ENCODE data around the gene BCO2. TPM values are rescaled to one million over a fixed set of nuclear protein-coding genes. Genes with fewer than 3 reads are reported as not detected.

BCO2 gene, protein sequence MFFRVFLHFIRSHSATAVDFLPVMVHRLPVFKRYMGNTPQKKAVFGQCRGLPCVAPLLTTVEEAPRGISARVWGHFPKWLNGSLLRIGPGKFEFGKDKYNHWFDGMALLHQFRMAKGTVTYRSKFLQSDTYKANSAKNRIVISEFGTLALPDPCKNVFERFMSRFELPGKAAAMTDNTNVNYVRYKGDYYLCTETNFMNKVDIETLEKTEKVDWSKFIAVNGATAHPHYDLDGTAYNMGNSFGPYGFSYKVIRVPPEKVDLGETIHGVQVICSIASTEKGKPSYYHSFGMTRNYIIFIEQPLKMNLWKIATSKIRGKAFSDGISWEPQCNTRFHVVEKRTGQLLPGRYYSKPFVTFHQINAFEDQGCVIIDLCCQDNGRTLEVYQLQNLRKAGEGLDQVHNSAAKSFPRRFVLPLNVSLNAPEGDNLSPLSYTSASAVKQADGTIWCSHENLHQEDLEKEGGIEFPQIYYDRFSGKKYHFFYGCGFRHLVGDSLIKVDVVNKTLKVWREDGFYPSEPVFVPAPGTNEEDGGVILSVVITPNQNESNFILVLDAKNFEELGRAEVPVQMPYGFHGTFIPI
- 10 to 100 TPM in 1 of 2 donors, 1 to 10 TPM in 1; 9.1 to 11.1 TPM for polyA plus RNA-seq

DNA sequence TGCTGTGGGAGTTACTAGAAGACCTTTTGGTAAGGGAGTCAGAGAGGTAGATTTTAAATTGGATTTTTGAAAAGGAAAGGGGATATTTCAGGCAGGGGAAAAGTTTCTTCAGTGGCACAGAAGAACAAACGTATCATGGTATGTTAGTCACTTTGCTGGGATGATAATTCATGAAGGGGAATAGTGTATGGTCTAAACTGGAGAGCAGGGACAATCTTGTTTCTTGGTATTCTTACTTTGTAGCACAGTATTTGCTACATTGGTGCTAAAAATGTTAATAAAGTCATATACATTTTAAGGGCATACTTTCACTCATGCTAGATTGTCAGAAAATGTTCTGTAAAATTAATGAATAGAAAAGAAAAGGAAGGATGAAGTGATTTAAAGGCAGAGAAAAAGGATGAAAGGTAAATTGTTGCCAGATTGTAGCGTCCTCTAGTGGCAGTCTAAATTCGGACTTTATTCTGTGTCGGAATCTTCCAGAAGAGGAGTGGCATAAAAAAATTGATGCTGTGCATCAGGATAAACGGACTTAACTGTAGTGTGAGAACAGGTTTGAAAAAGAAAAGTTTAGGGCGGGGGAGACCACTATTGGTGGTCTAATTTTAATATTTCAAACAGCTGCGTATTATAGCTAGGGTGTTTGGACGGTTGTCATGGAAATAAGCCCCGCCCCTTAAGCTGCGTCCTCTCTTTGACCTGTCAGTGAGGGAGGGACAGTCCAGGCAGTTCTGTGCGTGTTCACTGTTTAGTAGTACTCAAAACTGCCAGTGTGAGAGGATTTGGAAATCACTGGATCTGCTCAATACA, at the start of gene BCO2:
TSS of gene BCO2 (plus strand) at position 724 of the 810 bp plus-strand sequence. CDS start 90 bp downstream, outside the sequence.
- peak within 1 kb of the TSS; percentile 35 to 41 for H3K4me3 ChIP-seq (ENCODE audit: low read depth in 1 of 2, low read length in 2 of 2)
- H3K4me1 ChIP-seq (ENCODE audit: control insufficient read depth in 2 of 2, insufficient read depth in 2 of 2, low read length in 1 of 2), result no peaks in the 10 kb centered on the region
- peak within 1 kb of the TSS; percentile 29 to 74 for H3K27ac ChIP-seq (ENCODE audit: low read depth in 2 of 2, low read length in 1 of 2)
- H3K36me3 ChIP-seq (ENCODE audit: control insufficient read depth in 2 of 2, insufficient read depth in 2 of 2, low read length in 1 of 2), result no peaks in the 10 kb centered on the region
- H3K9me3 ChIP-seq (ENCODE audit: control insufficient read depth in 2 of 2, insufficient read depth in 1 of 2, low read depth in 1 of 2, low read length in 1 of 2), result no peaks in the 10 kb centered on the region
- 5 to 6% methylated on average over 11 of the region's 11 CpGs for WGBS, 2 donors
- no peaks in the 10 kb centered on the region for H3K27me3 ChIP-seq (ENCODE audit: control insufficient read depth in 1 of 2, insufficient read depth in 2 of 2, low read length in 2 of 2)

DNA sequence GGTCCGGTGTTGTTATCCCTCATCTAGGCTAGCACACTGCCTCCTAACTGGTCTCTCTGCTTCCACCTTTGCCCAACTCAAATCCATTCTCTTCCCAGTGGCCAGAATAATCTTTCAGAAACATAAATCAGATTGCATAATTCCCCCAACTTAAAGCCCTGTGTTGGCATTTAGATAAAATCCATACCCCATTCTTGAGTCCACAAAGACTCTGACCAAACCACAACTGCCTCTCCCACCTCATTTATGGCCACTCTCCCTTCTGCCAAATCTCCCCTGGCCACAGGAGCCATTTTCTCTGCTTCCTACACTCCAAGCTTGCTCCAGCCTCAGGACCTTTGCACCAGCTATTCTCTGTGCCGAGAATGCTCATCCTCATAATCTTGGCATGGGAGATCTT, 48.3 kb upstream of the BCO2 start:
- Histone ChIP-seq H3K9me3 (ENCODE audit: control insufficient read depth in 2 of 2, insufficient read depth in 1 of 2, low read depth in 1 of 2, low read length in 1 of 2) (no peaks in the 10 kb centered on the region), H3K27ac (ENCODE audit: low read depth in 2 of 2, low read length in 1 of 2) (peak overlapping the region in 1 of 2 donors; percentile 27), H3K27me3 (ENCODE audit: control insufficient read depth in 1 of 2, insufficient read depth in 2 of 2, low read length in 2 of 2) (no peaks in the 10 kb centered on the region), H3K4me3 (ENCODE audit: low read depth in 1 of 2, low read length in 2 of 2) (no peak overlapping the region), H3K36me3 (ENCODE audit: control insufficient read depth in 2 of 2, insufficient read depth in 2 of 2, low read length in 1 of 2) (no peaks in the 10 kb centered on the region), H3K4me1 (ENCODE audit: control insufficient read depth in 2 of 2, insufficient read depth in 2 of 2, low read length in 1 of 2) (peaks cover 0 to 2% of the 10 kb centered on the region in 2 donors)
- 95 to 97% methylated on average over 2 of the region's 2 CpGs for WGBS, 2 donors

DNA sequence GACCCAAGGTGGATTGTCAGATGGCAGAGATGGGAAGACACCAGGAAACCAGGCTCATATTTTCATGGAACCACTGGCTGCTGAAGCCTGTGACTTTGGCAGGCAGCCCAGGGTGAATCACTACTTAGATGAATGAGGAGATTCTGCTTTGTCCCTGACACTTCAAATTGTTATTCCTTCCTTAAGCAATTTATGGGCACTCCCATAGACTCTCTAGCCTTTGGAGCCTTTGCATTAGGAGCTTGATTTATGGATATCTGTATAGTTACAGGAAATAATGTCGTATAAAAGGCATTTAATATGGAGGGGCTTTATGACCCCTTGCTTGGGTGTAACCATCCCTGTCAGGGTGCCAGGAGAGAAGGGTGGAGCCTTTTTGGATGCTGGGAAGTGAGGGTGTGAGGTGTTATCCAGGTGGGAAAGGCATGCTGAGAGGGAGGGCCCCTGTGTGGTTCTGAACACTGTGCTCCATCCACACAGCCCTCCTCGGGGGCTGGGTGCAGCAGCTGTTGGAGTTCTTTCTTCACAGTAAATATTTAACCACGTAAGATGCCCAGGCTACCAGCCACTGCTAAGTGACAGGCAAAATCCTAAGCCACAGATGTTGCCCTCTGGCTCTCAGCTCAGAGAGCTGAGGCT, 46.7 kb upstream of the BCO2 start:
- Histone ChIP-seq H3K36me3 (ENCODE audit: control insufficient read depth in 2 of 2, insufficient read depth in 2 of 2, low read length in 1 of 2) (no peaks in the 10 kb centered on the region), H3K4me1 (ENCODE audit: control insufficient read depth in 2 of 2, insufficient read depth in 2 of 2, low read length in 1 of 2) (no peaks in the 10 kb centered on the region), H3K9me3 (ENCODE audit: control insufficient read depth in 2 of 2, insufficient read depth in 1 of 2, low read depth in 1 of 2, low read length in 1 of 2) (no peaks in the 10 kb centered on the region), H3K27me3 (ENCODE audit: control insufficient read depth in 1 of 2, insufficient read depth in 2 of 2, low read length in 2 of 2) (no peaks in the 10 kb centered on the region), H3K27ac (ENCODE audit: low read depth in 2 of 2, low read length in 1 of 2) (peak overlapping the region; percentile 77 to 91), H3K4me3 (ENCODE audit: low read depth in 1 of 2, low read length in 2 of 2) (no peak overlapping the region)
- WGBS, 2 donors, result 27 to 40% methylated on average over 3 of the region's 3 CpGs

DNA sequence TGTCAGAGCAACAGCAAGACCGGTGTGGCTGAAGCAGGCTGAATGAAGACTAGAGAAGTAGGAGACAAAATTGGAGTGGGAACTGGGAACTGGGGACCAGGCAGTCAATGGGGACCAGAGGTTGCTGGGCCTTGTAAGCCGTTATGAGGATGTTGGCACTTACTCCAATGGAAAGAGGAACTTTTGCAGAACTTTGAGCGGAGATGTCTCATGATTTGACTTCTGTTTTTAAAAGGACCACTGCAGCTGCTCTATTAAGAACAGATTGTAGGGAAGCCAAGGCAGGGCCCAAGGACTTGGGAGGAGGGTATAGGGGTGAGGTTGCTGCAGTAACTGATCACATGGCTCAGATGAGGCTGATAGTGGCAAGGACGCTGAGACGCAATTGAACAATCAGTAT, 45.7 kb upstream of the BCO2 start:
- no peaks in the 10 kb centered on the region for H3K4me1 ChIP-seq (ENCODE audit: control insufficient read depth in 2 of 2, insufficient read depth in 2 of 2, low read length in 1 of 2)
- H3K4me3 ChIP-seq (ENCODE audit: low read depth in 1 of 2, low read length in 2 of 2), result no peak overlapping the region
- H3K9me3 ChIP-seq (ENCODE audit: control insufficient read depth in 2 of 2, insufficient read depth in 1 of 2, low read depth in 1 of 2, low read length in 1 of 2), result no peaks in the 10 kb centered on the region
- peak overlapping the region; percentile 13 to 35 for H3K27ac ChIP-seq (ENCODE audit: low read depth in 2 of 2, low read length in 1 of 2)
- WGBS, 2 donors, result 82 to 84% methylated on average over 5 of the region's 5 CpGs
- H3K27me3 ChIP-seq (ENCODE audit: control insufficient read depth in 1 of 2, insufficient read depth in 2 of 2, low read length in 2 of 2), result no peaks in the 10 kb centered on the region
- no peaks in the 10 kb centered on the region for H3K36me3 ChIP-seq (ENCODE audit: control insufficient read depth in 2 of 2, insufficient read depth in 2 of 2, low read length in 1 of 2)

DNA sequence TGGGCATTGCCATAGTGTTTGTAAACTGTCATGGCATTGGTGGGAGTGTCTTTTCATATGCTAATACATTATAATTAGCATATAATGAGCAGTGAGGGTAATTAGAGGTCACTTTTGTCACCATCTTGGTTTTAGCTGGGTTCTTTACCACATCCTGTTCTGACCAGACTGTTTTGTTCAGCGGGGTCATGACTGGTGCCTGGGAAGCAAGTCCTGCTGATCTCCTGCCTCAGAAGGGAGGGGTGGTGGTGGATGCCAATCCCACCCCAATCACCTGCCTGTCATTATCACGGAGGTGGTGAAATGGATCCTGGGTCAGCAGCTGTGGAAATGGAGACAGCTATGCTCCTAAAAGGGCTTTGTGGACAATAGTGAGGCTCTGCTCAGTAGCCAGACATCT, 42.6 kb upstream of the BCO2 start:
- 75 to 76% methylated on average over 2 of the region's 2 CpGs for WGBS, 2 donors
- no peaks in the 10 kb centered on the region for H3K9me3 ChIP-seq (ENCODE audit: control insufficient read depth in 2 of 2, insufficient read depth in 1 of 2, low read depth in 1 of 2, low read length in 1 of 2)
- no peak overlapping the region for H3K4me3 ChIP-seq (ENCODE audit: low read depth in 1 of 2, low read length in 2 of 2)
- H3K27ac ChIP-seq (ENCODE audit: low read depth in 2 of 2, low read length in 1 of 2), result peak overlapping the region in 1 of 2 donors; percentile 61
- no peaks in the 10 kb centered on the region for H3K27me3 ChIP-seq (ENCODE audit: control insufficient read depth in 1 of 2, insufficient read depth in 2 of 2, low read length in 2 of 2)
- no peaks in the 10 kb centered on the region for H3K36me3 ChIP-seq (ENCODE audit: control insufficient read depth in 2 of 2, insufficient read depth in 2 of 2, low read length in 1 of 2)
- H3K4me1 ChIP-seq (ENCODE audit: control insufficient read depth in 2 of 2, insufficient read depth in 2 of 2, low read length in 1 of 2), result no peaks in the 10 kb centered on the region

DNA sequence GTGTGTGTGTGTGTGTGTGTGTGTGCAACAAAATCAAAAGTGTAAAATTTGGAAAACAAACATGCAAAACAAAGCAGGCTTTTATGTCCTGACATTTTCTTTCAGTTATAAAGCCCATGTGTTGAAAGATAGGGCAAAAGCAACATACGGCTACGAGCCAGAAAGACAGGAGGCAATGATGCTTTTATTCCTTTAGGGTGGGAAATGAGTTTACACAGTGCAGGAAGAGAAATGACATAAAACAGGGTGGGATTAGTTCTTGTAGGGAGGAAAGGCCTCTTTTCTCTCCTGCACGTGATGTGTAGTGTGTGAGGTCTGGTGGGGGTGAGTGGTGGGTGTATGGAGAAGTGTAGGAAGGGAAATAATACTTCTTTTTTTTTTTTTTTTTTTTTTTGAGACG, 40.8 kb upstream of the BCO2 start:
- no peaks in the 10 kb centered on the region for H3K27me3 ChIP-seq (ENCODE audit: control insufficient read depth in 1 of 2, insufficient read depth in 2 of 2, low read length in 2 of 2)
- no peaks in the 10 kb centered on the region for H3K36me3 ChIP-seq (ENCODE audit: control insufficient read depth in 2 of 2, insufficient read depth in 2 of 2, low read length in 1 of 2)
- no peak overlapping the region for H3K27ac ChIP-seq (ENCODE audit: low read depth in 2 of 2, low read length in 1 of 2)
- H3K4me3 ChIP-seq (ENCODE audit: low read depth in 1 of 2, low read length in 2 of 2), result no peak overlapping the region
- no peaks in the 10 kb centered on the region for H3K9me3 ChIP-seq (ENCODE audit: control insufficient read depth in 2 of 2, insufficient read depth in 1 of 2, low read depth in 1 of 2, low read length in 1 of 2)
- H3K4me1 ChIP-seq (ENCODE audit: control insufficient read depth in 2 of 2, insufficient read depth in 2 of 2, low read length in 1 of 2), result no peaks in the 10 kb centered on the region
- WGBS, 2 donors, result 90 to 98% methylated on average over 3 of the region's 4 CpGs

DNA sequence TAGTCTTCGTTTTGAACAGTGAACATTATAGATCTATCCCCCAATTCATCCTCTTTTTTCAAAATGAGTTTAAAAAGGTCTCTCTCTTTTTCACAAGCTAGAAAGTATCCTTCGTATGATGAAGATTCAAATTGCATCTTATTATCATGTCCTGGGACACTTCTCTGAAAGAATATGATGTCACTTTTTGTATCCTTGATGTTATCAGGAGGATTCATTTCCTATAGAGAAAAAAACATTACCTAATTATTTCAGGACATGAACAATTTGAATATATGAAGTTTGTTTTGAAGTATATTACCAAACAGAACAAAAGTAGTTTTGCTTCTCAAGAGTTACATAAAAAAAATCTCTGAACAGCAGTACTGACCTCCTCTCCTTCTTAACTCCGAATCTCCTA, 31.7 kb upstream of the BCO2 start:
- no peaks in the 10 kb centered on the region for H3K4me1 ChIP-seq (ENCODE audit: control insufficient read depth in 2 of 2, insufficient read depth in 2 of 2, low read length in 1 of 2)
- peaks cover 0 to 2% of the 10 kb centered on the region in 2 donors for H3K9me3 ChIP-seq (ENCODE audit: control insufficient read depth in 2 of 2, insufficient read depth in 1 of 2, low read depth in 1 of 2, low read length in 1 of 2)
- no peaks in the 10 kb centered on the region for H3K36me3 ChIP-seq (ENCODE audit: control insufficient read depth in 2 of 2, insufficient read depth in 2 of 2, low read length in 1 of 2)
- H3K27ac ChIP-seq (ENCODE audit: low read depth in 2 of 2, low read length in 1 of 2), result no peak overlapping the region
- no peaks in the 10 kb centered on the region for H3K27me3 ChIP-seq (ENCODE audit: control insufficient read depth in 1 of 2, insufficient read depth in 2 of 2, low read length in 2 of 2)
- H3K4me3 ChIP-seq (ENCODE audit: low read depth in 1 of 2, low read length in 2 of 2), result no peak overlapping the region
- WGBS, 2 donors, result 90 to 92% methylated on average over 3 of the region's 3 CpGs

DNA sequence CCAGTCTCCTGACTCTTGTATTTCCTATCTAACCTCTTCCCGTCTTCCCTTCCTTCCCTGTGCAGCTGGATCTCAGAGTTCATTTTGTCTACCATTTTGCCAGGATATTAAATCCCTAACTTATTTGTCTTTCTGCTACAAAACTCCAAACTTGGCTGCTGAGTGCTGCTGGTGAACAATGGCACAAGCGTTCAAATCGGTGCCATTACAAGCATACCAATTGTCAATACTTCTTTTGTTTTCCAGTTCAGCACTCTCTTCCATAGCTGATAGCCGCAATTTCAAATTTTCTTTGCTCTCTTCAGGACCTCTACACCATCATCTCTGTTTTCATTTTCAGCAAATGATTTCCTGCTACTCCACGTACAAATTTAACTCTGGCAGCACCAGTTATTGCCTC, 24.8 kb upstream of the BCO2 start:
- Histone ChIP-seq H3K9me3 (ENCODE audit: control insufficient read depth in 2 of 2, insufficient read depth in 1 of 2, low read depth in 1 of 2, low read length in 1 of 2) (no peaks in the 10 kb centered on the region), H3K36me3 (ENCODE audit: control insufficient read depth in 2 of 2, insufficient read depth in 2 of 2, low read length in 1 of 2) (peaks cover 2 to 3% of the 10 kb centered on the region in 2 donors), H3K4me1 (ENCODE audit: control insufficient read depth in 2 of 2, insufficient read depth in 2 of 2, low read length in 1 of 2) (no peaks in the 10 kb centered on the region), H3K27me3 (ENCODE audit: control insufficient read depth in 1 of 2, insufficient read depth in 2 of 2, low read length in 2 of 2) (no peaks in the 10 kb centered on the region), H3K27ac (ENCODE audit: low read depth in 2 of 2, low read length in 1 of 2) (no peak overlapping the region), H3K4me3 (ENCODE audit: low read depth in 1 of 2, low read length in 2 of 2) (no peak overlapping the region)
- WGBS, 2 donors, result 79 to 85% methylated on average over 5 of the region's 5 CpGs

All from esophagus (tissue), 2 donors.